ENCODE results near the gene ASPN.

ASPN gene

GRCh38 chr9:92504881-92505280 is 22.6 kb upstream of the ASPN start:
- peak; percentile 76 for DNase-seq (ENCODE audit: low read depth)

GRCh38 chr9:92503156-92503555 is 20.9 kb upstream of the ASPN start:
- no peak for DNase-seq (ENCODE audit: low read depth)

- DNase-seq (ENCODE audit: low read depth) = peak; percentile 70
These were observed 19.5 kb upstream of the ASPN start for GRCh38 chr9:92501671-92502393.

- no peak for DNase-seq (ENCODE audit: low read depth)
These were observed 18.4 kb upstream of the ASPN start for GRCh38 chr9:92500725-92501124.

GRCh38 chr9:92499701-92500100 is 17.4 kb upstream of the ASPN start:
- no peak for DNase-seq (ENCODE audit: low read depth)

GRCh38 chr9:92496396-92497176 is 14.3 kb upstream of the ASPN start:
- DNase-seq (ENCODE audit: low read depth) = peak; percentile 18

GRCh38 chr9:92494856-92495255 is 12.6 kb upstream of the ASPN start:
- DNase-seq (ENCODE audit: low read depth) = no peak

GRCh38 chr9:92493749-92494387 is 11.6 kb upstream of the ASPN start:
- no peak for DNase-seq (ENCODE audit: low read depth)

GRCh38 chr9:92492781-92493401 is 10.6 kb upstream of the ASPN start:
- no peak for DNase-seq (ENCODE audit: low read depth)

GRCh38 chr9:92488681-92489550 is 6.6 kb upstream of the ASPN start:
- peak; percentile 21 for DNase-seq (ENCODE audit: low read depth)

GRCh38 chr9:92486371-92486770 is 4.1 kb upstream of the ASPN start:
- no peak for DNase-seq (ENCODE audit: low read depth)

GRCh38 chr9:92484563-92484962 is 2.3 kb upstream of the ASPN start:
- no peak for DNase-seq (ENCODE audit: low read depth)

- no peak for DNase-seq (ENCODE audit: low read depth)
These were observed 1.6 kb upstream of the ASPN start for GRCh38 chr9:92483627-92484545.

GRCh38 chr9:92482805-92483204 is 499 bp upstream of the ASPN start:
- no peak for DNase-seq (ENCODE audit: low read depth)

- DNase-seq (ENCODE audit: low read depth) = no peak
These were observed 1.2 kb downstream of the ASPN start for GRCh38 chr9:92480986-92481633.

GRCh38 chr9:92480291-92480771 is 2.0 kb downstream of the ASPN start:
- DNase-seq (ENCODE audit: low read depth) = no peak

GRCh38 chr9:92479346-92479745 is 3.0 kb downstream of the ASPN start:
- no peak for DNase-seq (ENCODE audit: low read depth)

- DNase-seq (ENCODE audit: low read depth) = no peak
These were observed 3.5 kb downstream of the ASPN start for GRCh38 chr9:92478783-92479182.

GRCh38 chr9:92476962-92477361 is 5.3 kb downstream of the ASPN start:
- DNase-seq (ENCODE audit: low read depth) = no peak

- DNase-seq (ENCODE audit: low read depth) = no peak
These were observed 7.7 kb downstream of the ASPN start for GRCh38 chr9:92474587-92474986.
